GM04504 (cell line): ENCODE data around the gene PEAR1.
A peak's percentile ranks its signal among the peaks of the same experiment; 100 is the strongest.

ENCODE experiments used
- DNase-seq: peaks from one replicate; pipeline ENCODE4 v3.0.0-alpha.2; 2012; ENCODE audit warnings: low read depth

PEAR1 gene

DNA sequence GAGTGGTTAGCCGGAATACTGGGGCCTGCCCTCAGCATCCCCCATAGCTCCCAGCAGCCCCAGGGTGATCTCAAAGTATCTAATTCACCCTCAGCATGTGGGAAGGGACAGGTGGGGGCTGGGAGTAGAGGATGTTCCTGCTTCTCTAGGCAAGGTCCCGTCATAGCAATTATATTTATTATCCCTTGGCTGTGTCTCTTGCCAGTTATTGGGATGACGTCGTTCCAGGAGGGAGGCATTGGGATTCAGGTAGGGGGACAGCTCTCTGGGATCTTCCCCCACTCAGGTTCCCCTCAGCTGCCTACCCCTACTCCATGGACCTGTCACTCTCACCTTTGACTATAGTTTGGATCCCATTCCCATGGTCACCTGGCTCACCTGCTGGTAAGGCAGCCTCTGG is 11.9 kb upstream of the PEAR1 start:
- no peak for DNase-seq

DNA sequence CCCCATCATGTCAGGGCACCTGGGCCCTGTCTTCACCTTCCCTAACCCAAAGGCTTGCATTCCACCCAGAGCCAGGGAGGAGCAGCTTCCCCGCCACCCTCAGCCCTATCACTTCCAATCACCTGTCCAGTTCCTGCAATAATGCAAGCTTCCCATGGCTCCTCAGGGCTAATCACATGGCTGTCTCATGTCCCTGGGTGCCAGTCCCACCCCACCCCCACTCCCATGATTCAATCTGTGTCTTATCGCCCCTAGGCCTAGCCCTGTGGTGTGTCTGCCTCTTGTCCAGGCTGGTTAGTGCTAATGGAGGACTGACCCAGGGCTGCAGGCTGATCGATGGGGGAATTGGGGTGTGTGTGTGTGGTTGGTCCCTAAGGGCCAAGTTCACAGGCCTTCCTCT is 11.0 kb upstream of the PEAR1 start:
- DNase-seq: no peak

DNA sequence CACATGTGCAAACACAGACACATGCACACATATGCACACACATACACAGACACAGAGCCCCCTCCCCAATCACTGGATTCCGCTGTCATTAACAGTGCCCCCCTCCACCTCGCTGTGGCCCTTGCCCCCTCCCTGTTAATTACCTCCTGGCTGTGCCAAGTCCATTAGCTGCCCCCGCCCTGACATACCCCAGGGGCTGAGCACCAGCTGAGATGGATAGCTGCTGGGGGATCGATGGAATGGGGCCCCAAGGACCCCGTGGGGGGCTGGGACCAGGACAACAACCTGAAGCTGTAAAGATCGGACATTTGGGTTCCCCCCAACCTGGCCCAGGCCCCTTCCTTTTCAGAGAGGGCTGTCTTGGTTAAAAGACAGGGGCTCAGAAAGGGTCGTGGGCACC is 9.6 kb upstream of the PEAR1 start:
- no peak for DNase-seq

DNA sequence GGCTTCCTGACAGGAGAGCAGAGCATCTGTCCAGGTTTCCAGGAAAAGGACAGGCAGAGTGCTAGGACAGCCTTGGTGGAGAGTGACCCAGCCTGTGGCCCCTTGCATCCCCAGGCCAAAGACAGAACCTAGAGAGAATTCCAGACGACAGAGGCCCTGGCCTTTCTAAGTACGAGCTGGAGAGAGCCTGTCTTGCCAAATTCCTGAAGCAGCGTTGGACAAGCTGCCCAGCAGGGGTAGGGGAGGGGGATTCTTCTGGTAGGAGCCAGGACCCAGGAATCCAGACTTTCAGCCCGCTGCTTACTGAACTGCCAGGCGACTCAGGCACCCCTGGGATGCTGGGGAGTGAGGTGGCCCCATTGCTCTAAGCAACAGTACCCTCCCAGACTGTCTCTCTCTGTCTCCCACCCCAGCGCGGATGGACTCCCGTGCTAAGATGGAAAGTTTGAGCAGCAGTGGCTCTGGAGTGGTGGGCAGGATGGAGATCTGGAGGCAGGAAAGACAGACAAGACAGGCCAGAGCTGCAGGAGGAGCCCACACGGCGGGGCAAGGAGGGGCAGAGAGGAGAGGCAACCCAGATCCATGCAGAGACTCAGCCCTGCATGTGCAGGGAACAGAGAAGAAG is 8.8 kb upstream of the PEAR1 start:
- no peak for DNase-seq

DNA sequence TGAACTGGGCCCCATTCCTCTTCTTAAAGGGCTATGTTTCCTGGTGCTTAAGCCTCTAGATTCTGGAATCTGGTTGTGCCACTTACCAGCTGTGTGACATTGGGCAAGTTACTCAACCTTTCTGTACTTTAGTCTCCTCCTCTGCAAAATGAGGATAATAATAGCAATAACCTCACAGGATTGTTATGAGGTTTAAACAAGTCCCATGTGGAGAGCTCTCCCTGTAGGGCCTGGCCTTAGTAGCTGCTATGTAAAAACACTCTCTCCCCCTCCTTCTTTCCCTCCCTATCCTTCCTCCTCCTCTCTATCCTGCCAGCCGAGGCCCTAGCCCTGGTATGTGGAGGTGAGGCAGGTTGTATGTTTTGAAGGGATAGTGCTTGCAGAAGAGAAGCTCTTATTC is 8.2 kb upstream of the PEAR1 start:
- no peak for DNase-seq

DNA sequence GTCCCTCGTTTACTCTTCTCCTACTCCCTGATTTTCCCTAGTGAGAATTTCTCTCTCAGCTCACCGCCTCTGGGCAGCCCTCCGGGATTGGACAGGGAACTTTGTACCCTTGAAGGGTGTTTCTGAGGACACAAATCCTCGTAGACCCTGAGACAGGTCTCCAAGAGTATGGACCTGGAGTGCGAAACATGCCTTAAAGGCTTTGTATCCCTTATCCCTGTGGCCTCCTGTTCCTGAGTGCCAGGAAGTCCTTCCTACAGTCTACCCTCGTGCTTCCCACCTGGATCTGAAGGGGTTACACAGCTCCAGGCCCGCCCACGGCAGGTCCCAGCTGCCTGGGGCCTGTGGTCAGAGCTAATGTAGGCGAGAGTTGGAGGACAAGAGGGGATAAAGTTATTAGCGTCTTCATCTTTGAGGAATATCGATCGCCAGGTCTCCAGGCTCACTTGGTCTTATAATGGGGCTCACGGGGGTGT is 7.6 kb upstream of the PEAR1 start:
- DNase-seq: no peak

DNA sequence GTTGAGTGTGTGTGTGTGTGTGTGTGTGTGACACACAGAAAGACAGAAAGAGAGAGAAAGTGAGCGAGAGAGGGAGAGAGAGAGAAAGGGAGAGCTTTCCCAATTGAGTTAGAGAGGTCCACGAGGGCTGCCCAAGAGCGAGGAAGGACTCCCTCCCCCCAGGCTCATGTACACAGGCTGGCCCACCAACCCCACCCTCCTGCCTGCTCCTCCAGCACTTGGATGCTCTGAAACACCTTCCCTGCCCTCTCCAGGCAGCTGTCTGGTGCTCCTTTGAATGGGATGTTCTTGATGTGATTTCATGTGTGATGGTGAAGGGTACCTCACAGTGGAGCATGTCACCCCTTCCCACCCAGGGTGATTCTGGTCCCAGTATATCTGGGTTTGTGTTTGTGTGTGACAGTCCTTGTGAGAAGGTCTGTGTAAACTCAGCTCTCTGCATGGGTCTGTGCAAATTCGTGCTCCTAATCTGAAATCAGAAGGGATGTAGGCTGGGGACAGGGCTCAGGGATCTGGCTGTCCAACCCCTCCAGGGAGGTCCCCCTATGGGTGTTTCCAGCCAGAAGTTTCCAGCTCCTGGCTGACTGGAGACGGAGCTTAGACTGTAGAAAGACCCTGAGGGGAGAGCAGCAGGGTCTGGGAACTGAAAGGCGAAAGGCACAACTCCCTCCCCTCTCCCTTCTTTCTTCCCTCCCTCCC is 6.8 kb upstream of the PEAR1 start:
- DNase-seq: no peak

DNA sequence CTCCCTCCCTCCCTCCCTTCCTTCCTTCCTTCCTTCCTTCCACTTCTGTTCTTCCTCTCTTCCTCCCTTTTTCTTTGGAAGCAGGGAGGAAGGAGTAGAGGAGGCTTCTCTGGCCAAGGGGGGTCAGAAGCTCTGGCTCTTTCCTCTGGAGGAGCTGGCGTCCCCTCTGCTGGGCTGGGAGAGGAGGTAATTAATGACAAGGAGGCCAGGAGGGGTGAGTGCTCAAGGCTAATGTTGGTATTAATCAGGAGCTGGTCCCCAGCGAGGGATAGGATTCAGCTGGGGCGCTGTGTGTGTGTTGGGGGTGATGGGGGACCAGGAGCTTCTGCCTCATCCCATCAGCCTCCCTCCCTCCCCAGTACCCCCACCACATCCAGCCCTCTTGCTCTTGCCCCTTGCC is 6.2 kb upstream of the PEAR1 start:
- no peak for DNase-seq

DNA sequence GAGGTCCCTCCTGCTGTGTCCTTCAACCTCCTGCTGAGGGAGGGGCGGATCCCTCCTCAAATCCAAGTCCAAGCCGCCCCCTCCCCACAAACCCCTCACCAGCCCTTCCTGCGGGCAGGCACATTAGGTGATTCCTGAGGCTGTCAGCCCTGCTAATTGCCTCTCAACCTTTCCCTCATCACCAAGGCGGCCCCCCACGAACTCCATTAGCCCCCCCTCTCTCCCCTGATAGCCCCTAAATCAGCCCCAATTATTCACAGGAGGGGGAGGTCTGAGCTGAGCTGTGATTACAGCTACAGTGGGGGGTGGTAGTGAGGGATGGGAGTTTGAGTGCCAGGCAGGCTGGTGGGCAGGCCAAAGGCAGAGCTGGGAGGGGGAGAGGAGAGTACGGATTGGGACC is 5.8 kb upstream of the PEAR1 start:
- DNase-seq: no peak

DNA sequence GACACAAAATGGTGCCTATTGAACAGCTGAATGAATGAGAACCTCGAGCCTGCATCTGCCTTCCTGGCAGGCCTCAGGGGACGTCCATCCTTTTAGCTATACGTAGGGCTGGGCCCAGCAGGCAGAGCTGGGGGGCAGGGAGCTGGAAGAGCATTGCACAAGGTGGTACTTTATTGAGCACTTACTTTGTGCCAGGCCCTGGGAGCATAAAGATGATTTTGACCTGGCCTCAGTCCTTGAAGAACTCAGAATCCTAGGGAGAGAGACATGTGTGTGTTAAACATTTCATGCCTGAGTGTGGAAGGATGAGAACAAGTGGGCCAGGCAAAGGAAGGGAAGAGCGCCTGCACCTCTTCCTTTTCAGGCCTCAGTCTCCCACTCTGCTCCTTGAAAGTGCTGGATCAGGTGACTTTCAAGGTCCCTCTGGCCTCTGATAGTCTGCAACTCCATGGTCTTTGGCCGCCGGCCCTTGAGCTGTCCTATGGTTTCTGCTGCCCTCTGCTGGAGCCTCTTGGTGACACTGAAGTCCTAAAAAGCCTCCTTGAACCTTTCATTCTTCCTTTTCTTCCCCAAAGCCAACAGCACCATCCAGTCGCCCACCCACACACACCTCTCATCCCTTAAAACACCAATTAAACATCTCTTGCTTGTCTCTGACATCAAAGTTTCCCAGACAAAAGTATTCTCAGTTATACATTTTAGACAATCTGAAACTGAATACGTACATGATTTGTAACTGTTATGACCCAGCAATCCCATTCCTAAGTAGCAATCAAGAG is 3.5 kb upstream of the PEAR1 start:
- DNase-seq: peak; percentile 45

DNA sequence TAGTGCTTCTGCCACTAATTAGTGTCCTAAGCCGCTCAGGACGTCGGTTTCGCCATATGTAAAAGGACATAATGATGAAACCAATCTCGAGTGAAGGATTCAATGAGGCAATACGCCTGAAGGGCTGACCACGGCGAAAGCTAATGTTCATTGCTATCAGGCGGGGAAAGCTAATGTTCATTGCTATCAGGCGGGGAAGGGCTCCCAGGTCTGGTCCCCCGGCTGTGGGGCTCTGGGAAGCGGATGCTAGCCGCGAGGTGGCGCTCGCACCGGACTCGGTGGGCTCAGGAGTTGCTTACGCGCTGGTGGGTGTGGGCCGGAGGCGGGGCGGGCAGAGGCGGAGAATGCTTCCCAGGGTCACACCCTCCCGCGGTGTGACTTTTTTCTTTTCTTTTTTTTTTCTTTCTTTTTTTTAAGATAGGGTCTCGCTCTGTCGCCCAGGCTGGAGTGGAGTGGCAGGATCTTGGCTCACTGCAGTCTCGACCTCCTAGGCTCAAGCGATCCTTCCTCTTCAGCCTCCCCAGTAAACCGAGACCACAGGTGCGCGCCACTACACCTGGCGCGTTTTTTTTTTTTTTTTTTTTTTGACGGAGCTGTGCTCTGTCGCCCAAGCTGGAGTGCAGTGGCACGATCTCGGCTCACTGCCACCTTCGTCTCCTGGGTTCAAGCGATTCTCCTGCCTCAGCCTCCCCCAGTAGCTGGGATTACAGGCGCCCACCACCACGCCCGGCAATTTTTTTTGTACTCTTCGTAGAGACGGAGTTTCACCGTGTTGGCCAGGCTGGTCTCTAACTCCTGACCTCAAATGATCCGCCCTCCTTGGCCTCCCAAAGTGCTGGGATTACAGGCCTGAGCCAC is 1.1 kb upstream of the PEAR1 start:
- peak; percentile 62 for DNase-seq

DNA sequence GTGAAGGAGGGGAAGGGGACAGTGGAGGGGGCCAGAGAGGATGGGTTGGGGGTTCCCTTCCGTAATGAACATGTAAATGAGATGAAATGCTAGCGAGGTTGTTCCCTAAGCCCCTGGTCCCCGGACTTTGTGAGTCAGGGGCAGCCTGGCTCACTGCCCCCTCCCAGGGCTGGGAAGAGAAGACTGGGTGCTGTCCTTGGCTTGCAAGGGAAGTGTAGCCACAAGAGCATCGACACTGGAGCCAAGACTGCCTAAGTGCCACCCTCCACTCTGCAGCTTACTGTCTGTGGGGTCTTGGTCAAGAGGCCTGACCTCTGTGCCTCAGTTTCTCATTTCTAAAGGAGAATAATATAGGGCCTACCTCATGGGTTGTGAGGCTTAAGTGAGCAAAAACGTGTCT is 483 bp downstream of the PEAR1 start:
- no peak for DNase-seq

DNA sequence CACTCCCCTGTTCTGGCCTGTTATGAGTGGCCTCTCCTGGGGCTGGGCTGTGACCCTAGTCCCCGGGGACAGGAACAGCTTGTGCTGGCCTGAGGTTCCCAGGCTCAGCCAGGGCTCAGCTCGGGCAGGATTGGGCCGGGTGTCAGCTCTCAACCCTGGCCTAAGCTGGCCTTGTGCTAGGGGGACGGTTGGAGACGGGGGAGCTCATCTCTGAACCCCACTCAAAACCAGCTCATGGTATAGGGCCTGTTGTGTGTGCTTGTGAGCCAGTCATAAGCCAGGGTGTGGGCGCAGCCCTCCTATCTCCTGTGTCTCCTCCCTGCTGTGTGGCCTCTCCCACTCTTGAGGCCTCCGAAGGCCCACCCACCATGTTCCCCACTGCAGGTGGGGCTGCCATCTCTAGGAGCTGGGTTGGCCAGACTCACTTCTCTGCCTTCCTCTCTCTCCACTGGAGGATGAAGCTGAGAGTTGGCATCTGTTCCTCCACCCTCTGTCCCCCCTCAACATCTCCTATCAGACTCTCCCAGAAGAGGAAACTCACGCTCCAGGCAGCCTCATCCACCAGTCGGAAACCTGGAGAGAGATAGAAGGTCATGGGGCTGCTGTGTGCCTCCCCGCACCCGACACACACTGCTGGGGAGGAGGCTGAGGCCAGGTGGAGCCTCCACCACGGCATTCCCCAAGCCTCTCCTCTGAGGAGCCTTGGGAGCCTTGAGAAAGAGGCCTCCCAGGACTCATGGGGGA is 1.4 kb downstream of the PEAR1 start:
- DNase-seq: no peak

DNA sequence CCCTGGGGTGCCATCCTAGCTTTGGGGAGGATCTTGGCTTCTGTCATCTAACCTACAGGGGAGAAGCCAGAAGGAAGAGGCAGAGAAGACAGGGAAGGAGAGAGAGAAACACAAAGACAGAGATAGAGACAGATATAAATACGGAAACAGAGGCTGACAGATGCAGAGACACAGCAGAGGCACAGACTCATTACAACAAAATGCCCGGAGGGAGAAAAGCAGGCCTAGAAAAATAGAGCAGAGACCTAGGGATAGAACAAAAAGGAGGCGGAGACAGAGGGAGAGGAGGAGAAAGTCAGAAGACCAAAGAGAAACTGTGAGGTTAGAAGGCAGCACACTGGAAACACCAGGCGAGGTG is 1.9 kb downstream of the PEAR1 start:
- DNase-seq: no peak

DNA sequence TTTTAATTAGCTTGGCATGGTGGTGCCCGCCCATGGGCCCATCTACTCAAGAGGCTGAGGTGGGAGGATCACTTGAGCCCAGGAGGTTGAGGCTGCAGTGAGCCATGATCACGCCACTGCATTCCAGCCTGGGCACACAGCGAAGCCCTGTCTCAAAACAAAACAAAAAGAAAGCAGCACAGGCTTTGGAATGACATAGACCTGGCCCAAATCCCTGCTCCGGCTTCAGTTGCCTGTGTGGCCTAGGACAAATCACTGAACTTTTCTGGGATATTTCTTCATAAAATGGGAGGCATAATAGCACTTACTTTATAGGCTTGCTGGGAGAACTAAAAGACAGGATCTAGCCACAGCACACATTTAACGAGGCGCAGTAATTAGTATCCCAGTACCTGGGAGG is 2.4 kb downstream of the PEAR1 start:
- DNase-seq: no peak

DNA sequence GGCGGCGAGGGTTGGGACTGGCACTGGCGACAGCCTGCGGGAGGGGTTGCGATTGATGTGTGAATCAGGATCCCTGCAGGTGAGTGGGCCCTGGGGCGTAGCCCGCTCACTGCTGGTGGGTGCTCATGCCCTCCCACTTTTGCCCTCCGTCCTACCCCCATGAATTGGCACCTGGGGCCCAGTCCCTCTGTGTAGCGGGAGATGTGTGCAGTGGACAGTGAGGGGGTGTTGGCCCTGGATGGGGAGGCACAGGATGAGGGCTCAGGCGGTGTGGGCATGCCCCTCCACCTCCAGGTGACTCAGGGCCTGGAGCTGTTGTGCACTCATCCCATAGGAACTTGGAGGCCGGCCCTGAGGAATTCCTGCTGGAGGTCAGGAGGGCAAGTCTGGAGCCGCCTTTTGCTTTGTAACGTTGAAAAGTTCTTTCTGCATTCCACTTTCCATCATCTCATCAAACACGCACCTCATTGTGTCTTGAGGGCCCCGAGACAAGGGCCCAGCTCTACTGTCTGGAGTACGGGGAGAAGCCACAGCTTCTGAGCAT is 3.0 kb downstream of the PEAR1 start:
- peak; percentile 83 for DNase-seq

DNA sequence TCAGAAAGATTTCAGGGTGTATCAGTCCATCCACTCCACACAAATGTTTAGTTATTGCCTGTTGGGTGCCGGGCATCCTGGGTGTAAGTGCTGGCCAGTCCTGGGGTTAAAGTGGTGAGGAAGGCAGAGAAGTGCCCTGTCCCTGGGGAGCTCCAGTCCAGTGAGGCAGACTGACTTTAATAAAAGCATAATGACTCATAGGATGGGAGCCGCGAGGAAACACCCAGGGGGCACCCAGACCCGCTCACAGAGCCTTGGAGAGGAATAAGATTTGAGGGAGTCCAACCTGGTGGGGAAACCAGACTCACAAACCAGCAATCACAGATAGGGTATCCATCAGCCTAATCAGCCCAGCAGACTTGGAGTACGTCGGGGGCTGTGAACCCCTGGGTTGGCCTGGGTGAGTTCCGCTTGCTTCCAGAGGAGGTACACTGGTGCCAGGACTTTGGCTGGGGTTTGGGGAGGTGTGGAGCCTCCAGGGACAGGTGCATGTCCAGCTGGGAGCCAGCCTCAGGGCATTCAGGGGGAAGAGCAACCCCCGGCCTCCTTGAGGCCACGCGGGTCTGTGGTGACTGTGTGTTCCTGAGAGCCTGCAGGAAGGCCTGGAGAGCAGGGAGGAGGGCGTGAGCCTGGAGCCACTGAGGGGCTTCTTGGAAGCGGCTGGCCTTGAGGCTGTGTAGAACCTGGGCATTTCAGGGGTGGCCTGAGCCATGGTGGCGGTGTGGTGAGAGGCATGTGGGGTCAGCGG is 3.7 kb downstream of the PEAR1 start:
- DNase-seq: peak; percentile 42

DNA sequence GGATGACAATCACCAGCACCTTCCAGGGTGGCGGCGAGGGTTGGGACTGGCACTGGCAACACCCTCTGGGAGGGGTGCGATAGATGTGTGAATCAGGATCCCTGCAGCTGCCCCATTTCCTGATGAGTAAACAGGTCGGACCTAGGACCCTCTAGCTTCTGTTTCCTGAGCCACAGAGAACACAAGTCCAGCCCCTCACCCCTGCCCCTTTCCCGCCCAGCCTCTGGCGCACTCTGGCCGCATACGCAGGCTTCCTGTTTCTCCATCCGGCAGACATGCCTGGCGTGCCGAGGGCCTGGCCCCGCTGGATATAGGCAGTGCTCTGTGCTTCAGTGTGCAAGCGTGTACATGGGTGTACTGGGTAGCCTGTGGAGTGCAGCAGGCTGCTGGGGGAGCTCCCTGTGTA is 4.6 kb downstream of the PEAR1 start:
- no peak for DNase-seq

DNA sequence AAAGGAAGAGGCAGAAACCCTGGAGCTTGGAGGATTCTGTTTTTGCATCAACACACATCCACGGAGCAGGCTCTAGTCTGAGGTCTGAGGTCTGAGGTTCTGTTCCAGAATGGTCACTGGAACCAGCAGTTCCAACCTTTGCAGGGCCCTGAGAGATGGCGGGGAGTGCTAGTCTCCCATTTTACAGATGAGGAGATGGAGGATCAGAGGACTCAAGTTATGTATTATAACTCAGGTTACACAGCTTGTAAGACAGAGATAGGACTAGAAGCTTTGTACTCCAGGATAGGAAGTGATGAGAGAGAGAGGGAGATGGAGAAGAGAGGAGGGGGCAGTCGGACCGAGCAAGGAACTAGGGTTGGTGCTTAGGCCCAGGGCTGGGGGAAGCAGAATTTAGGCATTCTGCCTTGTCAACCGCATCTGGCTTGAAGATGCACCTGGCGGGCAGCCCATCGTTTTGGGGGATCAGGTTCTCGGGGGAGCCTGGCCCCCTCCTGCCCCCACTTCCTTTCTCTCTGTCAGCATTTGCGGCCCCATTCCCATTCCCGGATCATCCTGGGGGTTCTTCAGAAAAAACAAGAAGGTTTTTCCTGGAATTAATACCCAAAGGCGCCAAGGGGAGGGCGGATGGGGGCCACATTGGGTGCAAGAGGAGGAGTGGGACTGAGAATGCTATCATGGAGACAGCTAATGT is 5.6 kb downstream of the PEAR1 start:
- no peak for DNase-seq
